DMS79 treated with DMSO at 0.1 percent for 48 hours (cell line): ENCODE results near the gene MYL3.

Experiments
- DNase-seq: peaks from one replicate; lab custom pipeline; 2025; lab: John Stamatoyannopoulos, UW

The MYL3 gene

DNA sequence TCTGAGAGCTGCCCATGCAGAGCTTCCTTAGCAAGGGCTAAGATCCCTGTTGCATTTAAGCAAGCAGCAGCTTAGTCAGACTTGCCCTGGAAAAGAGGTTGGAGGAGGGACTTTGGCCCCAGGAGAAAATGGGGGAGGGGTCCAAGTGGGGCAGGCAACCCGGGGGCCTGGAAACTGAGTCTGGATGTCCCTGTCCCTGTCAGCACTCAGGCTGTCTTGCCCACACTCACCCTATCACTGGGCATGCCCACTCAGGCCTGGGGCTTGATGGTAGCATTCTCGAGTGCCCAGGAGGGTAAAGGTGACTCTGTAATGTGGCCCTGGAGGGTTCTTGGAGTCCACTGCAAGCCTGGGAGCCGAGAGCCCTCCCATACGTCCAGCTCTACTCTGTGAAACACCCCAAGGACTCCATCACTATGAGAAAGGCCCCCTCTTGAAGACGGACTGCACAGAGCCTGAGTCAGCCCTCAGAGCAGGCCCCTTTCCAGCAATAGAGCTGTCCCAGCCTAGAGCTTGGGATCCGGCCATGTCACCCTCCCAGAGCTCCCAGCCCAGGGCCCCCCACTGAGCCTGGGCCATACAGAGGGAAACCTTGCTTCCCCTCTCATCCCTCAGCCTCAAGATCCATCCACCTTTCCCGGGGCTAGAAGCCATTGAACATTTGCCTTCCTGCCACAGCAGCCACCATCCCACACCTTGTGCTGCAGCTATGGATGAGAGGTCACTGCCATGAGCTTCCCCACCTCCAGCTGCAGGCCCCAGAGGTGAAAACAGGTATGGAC lies 13.4 kb downstream of the MYL3 start:
- no peak for DNase-seq

DNA sequence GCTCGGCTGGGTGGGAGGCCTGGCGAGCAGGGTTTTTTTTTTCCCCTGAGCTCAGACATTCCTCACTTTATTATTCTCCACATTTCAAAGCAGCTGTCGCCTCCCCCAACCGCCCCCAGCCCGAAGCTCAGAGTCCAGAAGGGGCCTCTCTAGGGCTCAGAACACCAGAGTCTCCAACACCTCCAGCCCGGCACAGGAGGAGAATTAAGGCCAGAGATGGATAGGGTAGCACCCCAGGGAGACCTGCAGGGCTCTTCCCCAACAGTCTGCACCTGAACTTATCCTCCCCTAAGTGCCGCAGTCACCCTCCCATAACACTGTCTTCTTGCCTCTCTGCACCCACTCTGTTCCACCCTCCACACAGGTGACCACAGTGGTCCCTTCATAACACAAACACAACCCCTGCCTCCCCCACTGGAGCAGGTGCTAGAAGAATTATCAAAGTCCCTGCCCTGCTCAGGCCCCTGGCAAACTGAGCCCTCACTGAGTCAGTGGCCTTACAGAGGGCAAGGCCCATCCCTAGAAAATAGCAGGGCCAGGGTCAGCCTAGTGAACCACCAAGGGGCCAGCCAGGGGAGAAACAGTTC lies 14.1 kb downstream of the MYL3 start:
- no peak for DNase-seq

DNA sequence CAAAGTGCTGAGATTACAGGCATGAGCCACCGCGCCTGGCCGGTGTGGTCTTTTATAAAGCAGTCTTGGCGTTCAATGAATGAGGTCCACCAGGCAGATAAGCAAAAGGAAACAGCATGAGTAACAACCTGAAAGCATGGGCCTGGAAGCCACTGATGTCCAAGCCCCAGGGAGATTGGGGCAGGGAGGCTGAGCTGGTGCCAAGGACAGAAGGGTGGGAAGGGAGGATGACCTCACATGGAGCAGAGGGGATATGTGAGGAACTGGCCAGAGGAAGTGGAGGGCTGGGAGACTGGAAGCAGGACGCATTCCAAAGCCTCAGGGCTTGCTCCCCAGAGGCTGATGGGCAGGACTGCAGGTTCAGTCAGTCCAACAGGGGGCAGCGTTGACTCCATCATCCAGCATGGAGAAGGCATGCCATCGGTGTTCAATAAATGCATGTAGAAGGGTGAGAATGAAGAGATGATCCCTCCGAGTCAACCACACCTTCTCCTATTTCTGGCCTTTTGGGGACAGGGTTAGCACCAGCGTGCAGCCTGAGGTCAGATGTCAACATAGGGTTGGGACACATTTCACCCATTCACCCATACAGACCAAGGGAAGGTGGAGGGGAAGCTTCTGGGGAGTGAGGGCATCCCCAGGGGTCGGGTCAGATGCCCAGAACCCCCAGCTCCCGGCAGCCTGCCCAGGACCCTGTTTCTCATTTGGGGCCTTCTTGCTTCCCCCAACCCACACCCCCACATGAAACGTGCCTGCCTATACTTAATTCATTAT lies 14.8 kb downstream of the MYL3 start:
- DNase-seq, result no peak

DNA sequence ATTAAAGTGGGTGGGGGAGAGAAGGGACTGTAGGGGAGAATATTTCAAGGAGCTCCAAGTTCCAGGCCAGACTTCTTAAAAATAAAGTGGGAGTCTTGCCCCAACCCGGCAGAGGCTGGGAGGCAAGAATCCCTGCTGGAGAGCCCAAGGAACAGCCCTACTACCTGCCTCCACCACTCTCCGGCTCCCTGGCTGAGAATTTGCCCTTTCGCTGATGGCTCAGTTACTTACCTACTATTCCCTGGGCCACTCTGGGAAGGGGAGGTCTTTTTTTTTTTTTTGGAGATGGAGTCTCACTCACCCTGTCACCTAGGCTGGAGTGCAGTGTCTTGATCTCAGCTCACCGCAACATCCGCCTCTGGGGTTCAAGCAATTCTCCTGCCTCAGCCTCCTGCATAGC lies 15.5 kb downstream of the MYL3 start:
- no peak for DNase-seq

DNA sequence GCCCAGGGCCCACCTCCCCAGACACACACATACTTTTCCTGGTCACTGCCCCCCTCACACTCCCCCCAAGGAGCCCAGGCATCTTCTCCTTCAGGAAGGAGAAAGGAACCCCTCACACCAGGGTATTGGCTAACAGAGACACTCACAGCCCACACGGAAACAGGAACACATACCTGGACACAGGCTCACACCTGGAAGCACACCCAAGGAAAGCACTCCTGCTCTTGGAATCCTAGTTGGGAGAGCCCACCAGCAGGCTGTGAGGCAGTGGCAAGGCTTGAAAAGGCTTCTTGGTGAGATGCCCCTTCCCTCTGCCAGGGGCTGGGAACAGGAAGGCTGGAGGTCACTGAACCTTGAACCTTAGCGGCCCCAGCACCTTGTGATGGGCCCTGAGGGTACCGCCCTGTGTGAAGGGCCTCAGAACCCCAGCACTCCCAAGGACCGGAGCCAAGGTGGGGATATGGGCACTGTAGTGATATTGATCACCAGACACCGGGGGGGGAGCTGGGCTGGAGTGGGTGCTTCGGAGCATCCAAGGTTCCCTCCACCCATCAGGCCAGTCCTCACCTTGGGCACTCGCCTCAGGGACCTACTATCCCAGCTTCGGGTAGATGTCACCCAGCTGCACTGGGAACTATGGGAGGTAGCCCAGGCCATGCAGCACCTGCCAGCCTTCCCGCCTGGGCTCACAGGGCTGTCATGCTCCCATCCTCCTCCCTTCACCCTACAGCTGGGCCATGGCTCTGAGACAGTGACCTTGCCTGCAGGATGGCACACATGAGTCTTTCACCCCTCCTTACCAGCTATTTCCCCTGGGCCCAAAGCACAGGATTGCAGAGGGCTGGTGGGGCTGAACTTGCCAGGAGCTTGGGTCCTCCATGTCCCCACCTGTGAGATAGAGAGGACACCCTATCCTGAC lies 16.4 kb downstream of the MYL3 start:
- DNase-seq, result no peak

DNA sequence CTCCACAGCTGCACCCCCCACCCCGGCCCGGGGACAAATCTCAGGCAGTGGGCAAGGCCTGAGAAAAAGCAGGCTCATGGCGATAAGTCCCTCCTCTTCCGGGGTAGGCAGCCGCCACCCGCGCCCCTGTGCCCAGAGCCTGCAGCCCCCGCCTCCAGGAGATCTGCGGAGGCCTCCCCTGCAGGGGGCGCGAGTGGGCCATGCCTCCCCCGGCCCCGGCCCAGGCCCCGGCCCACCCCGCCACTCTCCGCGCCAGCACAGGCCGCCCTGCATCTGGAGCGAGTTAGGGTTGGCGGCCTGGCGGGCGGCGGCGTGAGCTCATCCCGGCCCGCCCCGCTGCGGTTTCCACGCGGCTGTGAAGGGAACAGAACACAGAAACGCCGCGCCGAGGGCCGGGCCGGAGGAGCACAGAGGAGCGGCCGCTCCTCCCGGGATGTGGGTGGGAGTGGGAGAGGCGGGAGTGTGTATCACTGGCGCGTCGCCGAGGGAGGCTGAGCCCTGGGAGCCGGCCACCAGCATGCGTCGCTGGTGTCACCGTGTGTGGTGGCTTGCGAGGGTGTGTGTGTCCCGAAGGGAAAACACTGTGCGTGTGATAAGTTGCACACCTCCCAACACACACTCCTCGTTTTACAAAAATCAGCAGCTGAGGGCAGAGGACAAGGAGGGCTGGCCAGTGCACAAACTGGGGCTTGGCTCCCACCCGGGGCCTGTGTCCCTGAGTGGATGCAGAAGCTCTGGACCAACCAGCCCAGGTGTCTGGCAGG lies 17.2 kb downstream of the MYL3 start:
- DNase-seq, result no peak

DNA sequence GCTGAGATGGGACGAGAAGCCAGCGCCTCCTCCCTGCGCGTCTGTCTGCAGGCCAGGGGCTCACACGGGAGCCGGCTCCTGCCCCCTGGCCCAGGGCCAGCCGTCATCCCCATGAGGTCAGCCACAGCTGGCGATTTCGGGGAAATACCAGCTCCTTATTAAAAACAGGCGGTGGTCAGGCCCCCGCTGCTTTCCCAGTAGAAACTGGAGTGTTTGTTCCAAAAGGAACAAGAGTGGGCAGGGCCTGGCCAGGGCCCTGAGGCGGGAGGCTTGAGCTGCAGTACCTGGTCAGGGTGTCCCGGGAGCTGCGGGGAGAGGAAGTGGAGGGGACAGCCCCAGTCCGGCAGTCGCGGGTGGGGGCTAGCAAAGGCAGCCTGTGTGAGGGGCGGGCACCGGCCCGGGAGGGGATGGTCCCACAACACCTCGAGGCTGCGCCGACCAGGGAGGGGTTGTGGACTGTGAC lies 17.8 kb downstream of the MYL3 start:
- no peak for DNase-seq

DNA sequence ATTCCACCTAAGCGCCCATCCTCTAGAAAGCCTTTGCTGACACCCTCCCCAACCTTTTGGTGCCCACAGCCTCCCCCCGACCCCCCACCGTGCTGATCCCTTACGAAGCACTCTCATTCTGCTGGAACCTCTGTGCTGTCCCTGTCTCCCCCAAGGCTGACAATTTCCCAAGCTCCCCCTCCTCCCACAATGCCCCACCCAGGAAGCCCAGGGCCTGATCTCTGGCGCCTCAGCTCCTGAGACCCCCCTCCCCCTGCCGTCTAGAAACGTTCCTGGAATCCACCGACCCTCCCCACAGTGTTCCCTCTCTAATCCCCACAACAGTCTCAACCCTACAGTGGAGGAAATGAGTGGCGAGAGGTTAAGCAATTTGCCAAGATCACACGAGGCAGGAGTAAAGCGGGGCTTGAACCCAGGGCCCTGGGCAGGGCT lies 18.3 kb downstream of the MYL3 start:
- DNase-seq, result no peak

DNA sequence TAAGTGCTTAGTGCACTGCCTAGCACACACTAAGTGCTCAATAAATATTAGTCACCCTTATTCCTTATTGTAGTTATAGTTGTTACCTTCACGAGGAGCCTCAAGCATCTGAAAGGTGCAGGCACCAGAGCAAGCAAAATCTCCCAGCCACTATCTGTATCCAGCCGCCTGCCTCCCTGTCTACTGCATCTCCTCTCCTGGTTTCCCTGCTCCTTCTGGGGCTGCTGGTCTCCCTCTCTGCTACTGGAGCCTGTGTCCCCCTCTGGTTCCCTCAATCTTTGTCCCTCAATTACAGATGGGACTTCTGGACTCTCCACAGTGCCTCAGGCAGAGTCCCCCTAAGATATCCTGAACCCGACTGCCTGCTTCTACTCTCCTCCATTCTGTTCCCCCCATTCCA lies 18.8 kb downstream of the MYL3 start:
- no peak for DNase-seq

DNA sequence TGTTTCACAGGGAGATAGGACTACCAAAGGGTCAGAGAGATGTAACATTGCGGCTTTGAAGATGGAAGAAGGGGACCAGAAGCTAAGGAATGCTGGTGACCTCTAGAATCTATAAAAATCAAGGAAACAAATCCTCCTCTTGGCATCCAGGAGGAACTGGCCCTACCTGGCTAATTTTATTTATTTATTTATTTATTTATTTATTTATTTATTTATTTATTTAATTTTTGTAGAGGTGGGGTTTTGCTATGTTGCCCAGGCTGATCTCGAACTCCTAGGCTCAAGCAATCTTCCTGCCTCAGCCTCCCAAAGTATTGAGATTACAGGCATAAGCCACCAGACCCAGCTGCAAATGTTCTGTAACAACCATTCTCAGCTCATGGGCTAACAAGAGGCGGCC lies 19.7 kb downstream of the MYL3 start:
- no peak for DNase-seq

DNA sequence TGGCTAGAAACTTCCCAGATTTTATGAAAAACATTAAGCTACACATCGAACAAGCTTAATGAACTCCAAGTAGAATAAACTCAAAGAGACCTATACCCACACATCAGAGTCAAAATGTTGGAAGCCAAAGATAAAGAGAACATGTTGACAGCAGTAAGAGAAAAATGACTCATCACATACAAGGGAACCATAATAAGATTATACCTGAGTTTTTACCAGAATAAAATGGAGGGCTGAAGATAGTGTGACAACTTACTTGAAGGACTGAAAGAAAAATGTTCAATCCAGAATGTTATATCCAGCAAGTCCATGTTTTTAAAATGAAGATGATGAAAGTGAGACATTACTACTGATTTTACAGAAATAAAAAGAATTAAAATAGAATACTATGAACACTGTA lies 22.8 kb downstream of the MYL3 start:
- no peak for DNase-seq

DNA sequence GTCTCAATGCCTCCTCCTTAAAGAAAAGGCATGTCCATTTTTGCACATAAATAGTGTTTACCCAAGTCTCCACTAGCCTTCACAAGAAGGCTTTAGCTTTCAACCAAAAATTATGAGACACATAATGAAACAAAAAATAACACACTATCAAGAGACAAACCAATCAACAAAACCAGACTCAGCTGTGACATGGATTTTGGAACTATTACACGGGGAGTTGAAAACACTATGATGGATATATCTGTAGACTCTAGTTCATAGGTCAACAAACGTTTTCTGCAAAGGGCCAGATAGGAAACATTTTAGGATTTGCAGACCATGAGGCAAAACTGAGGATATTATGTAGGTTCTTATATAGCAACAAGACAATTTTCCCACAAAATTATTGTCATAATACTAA lies 24.9 kb downstream of the MYL3 start:
- no peak for DNase-seq

DNA sequence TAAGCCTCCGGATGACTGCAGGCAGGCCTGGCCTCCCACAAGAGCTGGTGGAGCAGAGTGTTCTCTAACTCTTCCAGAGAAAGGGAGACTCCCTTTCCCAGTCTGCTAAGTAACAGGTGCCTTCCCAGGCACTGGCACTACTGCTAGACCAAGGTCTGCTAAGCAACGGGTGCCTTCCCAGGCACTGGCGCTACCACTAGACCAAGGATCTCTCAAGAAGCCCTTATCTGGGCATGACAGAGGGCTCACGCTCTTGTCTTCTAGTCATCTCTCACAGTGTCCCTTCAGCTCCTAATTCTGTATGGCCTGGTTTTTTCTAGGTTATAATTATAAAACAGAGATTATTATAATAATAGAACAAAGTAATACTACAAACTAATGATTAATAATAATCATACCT lies 27.8 kb downstream of the MYL3 start:
- DNase-seq, result no peak

DNA sequence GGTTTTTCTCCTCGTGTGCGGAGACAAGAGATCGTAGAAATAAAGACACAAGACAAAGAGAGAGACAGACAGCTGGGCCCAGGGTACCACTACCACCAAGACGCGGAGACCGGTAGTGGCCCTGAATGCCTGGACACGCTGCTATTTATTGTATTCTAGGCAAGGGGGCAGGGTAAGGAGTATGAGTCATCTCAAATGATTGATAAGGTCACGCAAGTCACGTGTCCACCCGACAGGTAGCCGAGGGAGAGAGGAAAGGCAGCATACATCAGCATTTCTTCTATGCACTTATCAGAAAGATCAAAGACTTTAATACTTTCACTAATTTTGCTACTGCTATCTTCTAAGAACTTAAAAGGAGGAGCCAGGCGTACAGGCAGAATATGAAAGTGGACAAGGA lies 28.2 kb downstream of the MYL3 start:
- DNase-seq, result no peak

DNA sequence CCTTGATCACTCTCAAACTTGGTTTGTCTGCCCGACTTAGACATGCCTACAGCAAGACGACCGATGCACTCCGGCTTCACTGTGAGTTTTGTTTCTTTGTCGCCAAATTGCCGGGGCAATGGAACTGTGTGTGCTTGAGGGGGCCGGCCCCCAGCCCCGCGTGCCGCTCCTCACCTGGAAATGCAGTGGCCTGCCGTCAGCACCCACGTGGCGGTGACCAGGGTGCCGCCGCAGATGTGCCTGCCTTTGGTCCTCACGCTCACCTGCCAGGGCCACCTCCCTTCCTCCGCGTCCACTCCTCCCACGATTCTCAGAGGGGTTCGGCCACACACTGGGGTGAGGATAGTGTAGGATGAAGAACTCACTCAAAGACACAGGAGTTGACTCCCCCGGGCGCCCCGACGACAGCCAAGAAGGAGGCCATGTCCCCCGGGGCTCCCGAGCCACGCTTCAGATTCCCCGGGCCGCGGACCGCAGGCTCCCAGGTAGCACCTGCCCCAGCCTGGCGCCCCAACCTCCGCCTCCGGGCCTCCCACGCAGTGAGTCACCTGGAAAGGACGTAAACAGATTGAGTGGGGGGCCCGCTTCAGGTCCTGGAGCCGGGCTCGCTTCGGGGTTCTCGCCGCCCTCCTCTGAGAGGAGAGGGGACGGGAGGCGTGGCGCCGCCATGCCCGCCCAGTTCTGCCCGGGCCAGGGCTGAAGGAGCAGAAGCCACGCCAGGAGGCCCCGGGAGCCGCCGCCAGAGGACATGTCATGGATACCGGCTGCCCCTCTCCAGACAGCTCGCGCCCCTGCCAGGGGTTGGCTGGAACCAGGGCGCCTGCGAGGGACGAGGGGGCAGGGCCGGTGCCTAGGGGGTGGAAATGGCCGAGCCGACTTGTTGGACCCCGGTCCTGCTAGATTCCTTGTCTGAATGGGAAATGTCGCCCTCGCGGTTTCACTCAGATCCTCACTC lies 29.6 kb downstream of the MYL3 start:
- DNase-seq, result no peak

DNA sequence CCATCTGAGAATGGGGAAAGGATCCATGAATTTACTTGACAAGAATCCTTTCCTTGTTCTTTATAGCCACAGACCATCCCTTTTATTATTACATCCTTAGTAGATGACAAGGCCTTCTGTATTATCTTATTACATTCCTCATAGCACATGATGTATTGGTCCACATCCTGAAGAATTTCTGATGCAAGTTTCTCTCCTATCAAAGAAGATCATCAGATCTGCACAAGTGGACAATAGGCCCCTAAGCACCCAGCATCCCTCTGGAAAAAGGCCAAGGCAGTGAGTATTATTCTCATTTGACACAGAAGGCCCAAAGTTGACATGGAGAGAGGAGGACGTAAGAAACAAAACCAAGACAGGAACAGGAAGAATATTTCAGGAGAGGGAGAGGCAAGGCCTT lies 31.4 kb downstream of the MYL3 start:
- DNase-seq, result no peak

DNA sequence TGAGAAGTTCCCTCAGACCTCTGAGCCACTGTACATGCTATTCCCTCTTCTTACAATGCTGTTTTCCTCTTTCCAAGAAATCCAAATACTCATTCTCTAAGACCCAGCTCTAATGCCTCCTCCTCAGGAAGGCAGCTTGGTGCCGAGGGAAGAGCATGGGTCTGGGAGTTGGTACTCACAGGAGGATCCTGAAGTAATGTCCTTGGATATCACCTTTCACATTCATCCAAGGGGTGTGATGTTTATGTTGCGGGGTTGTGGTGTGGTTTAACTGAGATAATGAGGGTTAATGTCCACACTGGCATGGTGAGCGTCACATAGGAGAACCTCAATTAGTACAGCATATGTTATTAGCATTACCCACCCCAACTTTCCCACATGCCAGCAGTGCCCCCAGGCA lies 31.9 kb downstream of the MYL3 start:
- no peak for DNase-seq

DNA sequence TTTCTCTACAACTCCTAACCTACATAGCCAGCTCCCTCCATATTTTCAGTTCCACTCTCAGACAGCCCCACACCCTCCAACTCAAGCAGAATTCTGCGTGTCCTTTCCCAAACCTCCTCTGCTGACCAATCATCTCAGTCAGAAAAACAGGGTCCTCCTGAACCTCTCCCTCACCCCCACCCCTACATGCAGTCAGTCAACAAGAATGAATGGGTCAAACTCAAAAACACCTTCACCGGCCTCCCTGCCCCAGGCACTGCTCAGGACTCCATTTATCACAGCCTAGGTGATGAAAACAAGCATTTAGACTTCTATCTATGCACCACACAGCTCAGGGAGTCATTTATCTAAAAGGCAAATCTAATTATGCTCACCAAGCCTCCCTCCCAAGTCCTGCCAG lies 32.4 kb downstream of the MYL3 start:
- DNase-seq, result no peak

DNA sequence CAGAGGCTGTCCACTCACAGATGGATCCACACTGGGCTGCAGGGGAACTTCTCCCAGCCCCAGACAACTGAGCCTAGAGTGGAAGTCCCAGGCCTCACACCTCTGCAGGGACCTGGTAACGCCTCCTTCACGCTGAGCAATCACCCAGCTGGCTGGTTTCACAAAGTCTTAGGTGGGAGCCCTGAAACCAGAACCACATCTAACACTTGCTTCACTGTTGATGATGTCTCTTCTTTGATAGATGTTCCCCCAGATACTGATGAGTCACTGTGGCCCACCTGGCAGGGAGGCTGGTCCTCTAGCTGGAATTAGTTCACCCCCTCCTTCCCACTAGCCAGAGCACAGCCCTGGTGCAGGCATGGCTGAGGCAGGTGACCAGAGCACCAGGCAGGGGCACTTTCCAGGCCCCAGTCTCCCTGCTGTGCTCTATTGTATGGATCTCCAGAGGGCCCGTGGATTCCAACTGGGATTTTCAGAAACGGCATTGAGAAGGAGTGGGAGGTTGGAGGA lies 33.5 kb downstream of the MYL3 start:
- no peak for DNase-seq

DNA sequence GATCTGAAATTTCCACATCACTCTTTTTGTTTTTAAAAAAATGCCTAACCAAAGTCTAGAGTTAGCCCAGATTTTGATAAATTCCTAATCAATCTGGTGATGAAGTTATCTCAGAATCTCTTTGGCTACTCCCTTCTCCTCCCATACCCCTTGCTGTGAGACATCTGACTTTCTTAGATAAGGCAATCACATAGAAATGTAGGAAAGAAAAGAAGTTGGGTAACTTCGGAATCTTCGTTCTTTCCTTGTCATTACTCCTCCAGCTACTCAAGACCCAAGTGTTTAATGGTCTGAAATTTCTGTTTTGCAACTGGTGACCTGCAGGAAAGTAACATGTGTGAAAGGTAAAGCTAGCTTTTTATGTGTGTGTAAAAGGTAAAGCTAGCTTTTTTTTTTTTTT lies 37.8 kb downstream of the MYL3 start:
- DNase-seq, result no peak
